ENCODE measurements around the gene KAT5.
"Not testable (repeated sequence)": the region's sequence is repeated elsewhere in the genome, so short reads cannot be mapped to it uniquely, and the experiment has no call there.

The KAT5 gene

DNA sequence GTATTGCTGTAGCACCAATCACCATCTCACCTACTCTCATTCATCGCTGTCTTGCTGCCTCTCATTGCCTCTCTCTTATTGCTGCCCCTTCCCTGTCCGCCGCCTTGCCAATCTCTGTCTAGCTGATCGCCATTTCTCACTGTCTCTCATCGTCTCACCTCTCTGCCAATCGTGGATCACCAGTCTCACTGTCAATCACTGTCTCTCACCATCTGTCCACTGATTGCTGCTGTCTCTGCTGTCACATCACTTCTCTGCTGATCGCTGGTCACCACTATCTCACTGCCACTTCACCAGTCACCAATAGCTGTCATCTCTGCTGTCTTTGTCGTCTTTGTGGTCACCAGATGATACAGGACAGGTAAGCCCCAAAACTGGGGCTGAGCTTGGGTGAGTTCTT is 29.1 kb downstream of the KAT5 start:
- no peaks in the 10 kb centered on the region for H3K27me3 ChIP-seq
- H3K4me2 ChIP-seq = no peak overlapping the region
- no peak overlapping the region for H3K9ac ChIP-seq

DNA sequence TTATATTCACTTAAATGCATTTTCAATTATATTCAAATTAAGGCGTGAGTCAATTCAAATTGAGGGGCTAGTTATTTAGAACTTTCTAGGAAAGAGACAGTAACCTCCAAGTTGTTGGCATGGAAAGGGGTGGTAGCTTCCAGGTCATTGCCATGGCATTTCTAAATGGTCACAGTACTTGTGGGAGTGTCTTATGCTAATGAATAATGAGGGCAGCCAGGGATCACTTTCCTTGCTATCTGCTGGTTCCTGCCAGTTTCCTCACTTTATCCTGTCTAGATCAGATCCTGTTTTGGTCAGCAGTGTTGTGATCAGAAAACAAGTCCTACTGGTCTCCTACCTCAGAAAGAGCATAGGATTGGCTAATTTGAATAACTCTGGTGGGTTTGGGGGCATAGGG is 30.3 kb downstream of the KAT5 start:
- peaks cover 17% of the 10 kb centered on the region for H3K9me3 ChIP-seq
- H4K20me1 ChIP-seq = no peaks in the 10 kb centered on the region
- no peak for TF ChIP-seq Cebpa-rat (IDR thresholded peaks at IDR 0.05)
- no peak overlapping the region for H3K4me3 ChIP-seq
- H3K4me2 ChIP-seq = no peak overlapping the region
- no peak overlapping the region for H3K27ac ChIP-seq
- H3K36me3 ChIP-seq = no peaks in the 10 kb centered on the region
- no peaks in the 10 kb centered on the region for H3K4me1 ChIP-seq
- H3K9ac ChIP-seq = no peak overlapping the region
- H3K27me3 ChIP-seq = no peaks in the 10 kb centered on the region

More for the DNA sequence above, 29.1 kb downstream of the KAT5 start:
- no peak overlapping the region for H3K27ac ChIP-seq
- no peaks in the 10 kb centered on the region for H3K4me1 ChIP-seq
- no peaks in the 10 kb centered on the region for H4K20me1 ChIP-seq
- peaks cover 28% of the 10 kb centered on the region for H3K9me3 ChIP-seq
- H3K36me3 ChIP-seq = no peaks in the 10 kb centered on the region
- no peak overlapping the region for H3K4me3 ChIP-seq
- TF ChIP-seq Cebpa-rat (IDR thresholded peaks at IDR 0.05) = no peak

- Histone ChIP-seq H3K27ac (no peak overlapping the region), H3K27me3 (no peaks in the 10 kb centered on the region), H3K4me1 (no peaks in the 10 kb centered on the region), H3K9ac (no peak overlapping the region), H4K20me1 (no peaks in the 10 kb centered on the region), H3K9me3 (peaks cover 4% of the 10 kb centered on the region), H3K36me3 (no peaks in the 10 kb centered on the region), H3K4me3 (no peak overlapping the region), H3K4me2 (no peak overlapping the region)
- TF ChIP-seq Cebpa-rat (IDR thresholded peaks at IDR 0.05) = no peak
Measured at GRCh38 chr11:65743681-65744025, 31.6 kb downstream of the KAT5 start.

- Histone ChIP-seq H3K27ac (no peak overlapping the region), H3K9me3 (peaks cover under 1% of the 10 kb centered on the region; the same call in 1 of the 2 replicates), H3K27me3 (no peaks in the 10 kb centered on the region), H3K9ac (no peak overlapping the region), H3K4me2 (no peak overlapping the region), H3K4me1 (no peaks in the 10 kb centered on the region), H3K4me3 (no peak overlapping the region), H3K36me3 (no peaks in the 10 kb centered on the region), H4K20me1 (no peaks in the 10 kb centered on the region)
- no peak for TF ChIP-seq Cebpa-rat (IDR thresholded peaks at IDR 0.05)
Measured at GRCh38 chr11:65744026-65744698, 32.1 kb downstream of the KAT5 start.

DNA sequence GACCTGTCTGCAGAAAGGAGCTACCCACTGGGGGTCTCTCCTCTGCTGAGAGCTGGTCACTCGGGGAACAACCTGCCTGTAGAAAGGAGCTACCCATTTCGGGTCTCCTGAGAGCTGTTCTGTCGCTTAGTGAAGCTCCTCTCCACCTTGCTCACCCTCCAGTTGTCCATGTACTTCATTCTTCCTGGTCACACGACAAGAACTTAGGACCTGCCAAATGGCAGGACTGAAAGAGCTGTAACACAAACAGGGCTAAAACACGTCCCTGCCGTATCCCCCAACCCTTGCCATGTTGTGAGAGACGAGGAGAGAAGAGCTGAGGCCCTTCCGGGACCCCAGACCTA is 32.6 kb downstream of the KAT5 start:
- Histone ChIP-seq H4K20me1 (no peaks in the 10 kb centered on the region), H3K9me3 (no peaks in the 10 kb centered on the region; the same call in 1 of the 2 replicates), H3K4me1 (no peaks in the 10 kb centered on the region), H3K36me3 (no peaks in the 10 kb centered on the region), H3K4me2 (no peak overlapping the region), H3K9ac (no peak overlapping the region), H3K4me3 (no peak overlapping the region), H3K27me3 (no peaks in the 10 kb centered on the region), H3K27ac (no peak overlapping the region)
- TF ChIP-seq Cebpa-rat (IDR thresholded peaks at IDR 0.05) = no peak

DNA sequence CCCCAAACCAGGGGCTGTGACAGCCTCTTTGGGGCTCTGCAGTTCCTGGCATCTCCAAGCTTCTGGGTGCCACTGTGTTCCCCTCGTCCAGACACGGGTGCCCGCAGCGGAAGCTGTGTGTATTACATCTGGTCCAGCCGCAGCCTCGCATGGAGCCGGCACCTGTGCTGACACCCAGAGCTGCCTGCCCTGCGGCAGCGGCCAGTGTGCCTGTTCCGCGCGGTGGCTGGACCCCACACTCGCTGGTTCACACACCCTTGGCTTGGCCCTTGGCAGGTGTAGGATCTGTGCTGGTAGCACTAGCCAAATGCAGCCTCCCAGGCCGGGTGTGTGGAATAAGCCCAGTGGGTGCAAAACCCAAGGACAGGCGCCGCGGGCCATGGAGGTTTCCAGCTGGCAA is 33.0 kb downstream of the KAT5 start:
- Histone ChIP-seq H3K9me3 (no peaks in the 10 kb centered on the region; the same call in 1 of the 2 replicates), H3K4me1 (no peaks in the 10 kb centered on the region), H4K20me1 (no peaks in the 10 kb centered on the region), H3K9ac (no peak overlapping the region), H3K27ac (no peak overlapping the region), H3K4me3 (no peak overlapping the region), H3K27me3 (no peaks in the 10 kb centered on the region), H3K36me3 (no peaks in the 10 kb centered on the region), H3K4me2 (no peak overlapping the region)
- no peak for TF ChIP-seq Cebpa-rat (IDR thresholded peaks at IDR 0.05)

- H3K4me1 ChIP-seq, H3K27me3 ChIP-seq, H3K9me3 ChIP-seq, H3K36me3 ChIP-seq, H4K20me1 ChIP-seq, H3K9ac ChIP-seq, H3K4me3 ChIP-seq, H3K4me2 ChIP-seq, H3K27ac ChIP-seq: not testable (repeated sequence)
Measured at GRCh38 chr11:65762169-65762568, 50.1 kb downstream of the KAT5 start.

GRCh38 chr11:65762816-65763215 is 50.8 kb downstream of the KAT5 start:
- H3K9me3 ChIP-seq, H4K20me1 ChIP-seq, H3K36me3 ChIP-seq, H3K27ac ChIP-seq, H3K9ac ChIP-seq, H3K4me2 ChIP-seq, H3K27me3 ChIP-seq, H3K4me1 ChIP-seq, H3K4me3 ChIP-seq: not testable (repeated sequence)

- no peak overlapping the region for H3K4me3 ChIP-seq
- H3K9me3 ChIP-seq = peaks cover 8% of the 10 kb centered on the region
- H3K36me3 ChIP-seq = peaks cover 6% of the 10 kb centered on the region; the same call in 1 of the 2 replicates
- H3K4me2 ChIP-seq = no peak overlapping the region
- peaks cover 5% of the 10 kb centered on the region; the same call in 1 of the 2 replicates for H3K4me1 ChIP-seq
- no peak overlapping the region for H3K27ac ChIP-seq
- no peak overlapping the region for H3K9ac ChIP-seq
- no peak for TF ChIP-seq Cebpa-rat (IDR thresholded peaks at IDR 0.05)
- no peaks in the 10 kb centered on the region for H4K20me1 ChIP-seq
- H3K27me3 ChIP-seq = no peaks in the 10 kb centered on the region
Measured at GRCh38 chr11:65764434-65764833, 52.4 kb downstream of the KAT5 start.

DNA sequence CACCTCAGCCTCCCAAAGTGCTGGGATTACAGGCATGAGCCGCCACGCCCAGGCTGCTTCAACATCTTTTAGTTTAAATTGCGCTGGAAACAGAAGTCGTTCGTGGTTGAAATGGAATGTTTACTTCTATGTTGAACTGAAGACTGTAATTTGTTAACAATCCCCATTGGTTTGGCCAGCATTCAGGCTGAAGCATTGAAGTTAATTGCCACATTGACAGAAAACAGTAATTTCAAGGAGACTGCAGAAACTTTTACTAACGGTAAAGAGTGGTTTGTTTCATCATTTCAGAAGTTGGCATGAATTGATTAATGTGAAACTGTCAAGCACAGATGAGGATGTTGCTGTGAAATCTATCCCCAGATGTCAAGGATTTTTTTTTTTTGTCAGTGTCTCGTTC is 54.5 kb downstream of the KAT5 start:
- Histone ChIP-seq H3K4me3 (no peak overlapping the region), H3K4me1 (peaks cover 11% of the 10 kb centered on the region), H3K27me3 (no peaks in the 10 kb centered on the region), H4K20me1 (no peaks in the 10 kb centered on the region), H3K9ac (no peak overlapping the region), H3K27ac (no peak overlapping the region), H3K9me3 (peaks cover 8% of the 10 kb centered on the region), H3K4me2 (no peak overlapping the region), H3K36me3 (peaks cover 6% of the 10 kb centered on the region; the same call in 1 of the 2 replicates)
- TF ChIP-seq Cebpa-rat (IDR thresholded peaks at IDR 0.05) = no peak

- H3K36me3 ChIP-seq = peaks cover 6% of the 10 kb centered on the region; the same call in 1 of the 2 replicates
- TF ChIP-seq Cebpa-rat (IDR thresholded peaks at IDR 0.05) = no peak
Measured at GRCh38 chr11:65767406-65767805, 55.4 kb downstream of the KAT5 start.

DNA sequence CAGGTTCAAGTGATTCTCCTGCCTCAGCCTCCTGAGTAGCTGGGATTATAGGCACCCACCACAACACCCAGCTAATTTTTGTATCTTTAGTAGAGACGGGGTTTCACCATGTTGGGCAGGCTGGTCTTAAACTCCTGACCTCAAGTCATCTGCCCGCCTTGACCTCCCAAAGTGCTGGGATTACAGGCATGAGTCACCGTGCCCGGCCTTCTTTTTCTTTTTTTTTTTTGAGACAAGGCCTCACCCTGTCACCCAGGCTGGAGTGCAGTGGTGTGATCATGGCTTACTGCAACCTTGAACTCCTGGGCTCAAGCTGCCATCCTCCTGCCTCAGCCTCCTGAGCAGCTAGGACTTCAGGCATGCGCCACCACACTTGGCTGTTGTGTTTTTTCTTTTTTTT is 55.8 kb downstream of the KAT5 start:
- H3K4me3 ChIP-seq, H3K27ac ChIP-seq, H3K9me3 ChIP-seq, H3K9ac ChIP-seq, H3K36me3 ChIP-seq, H3K4me2 ChIP-seq, H3K27me3 ChIP-seq: not testable (repeated sequence)
- Histone ChIP-seq H3K4me1 (peaks cover 11% of the 10 kb centered on the region), H4K20me1 (peaks cover 11% of the 10 kb centered on the region; the same call in 1 of the 2 replicates)

More at GRCh38 chr11:65767406-65767805, 55.4 kb downstream of the KAT5 start:
- Histone ChIP-seq H3K27me3 (no peaks in the 10 kb centered on the region), H3K9me3 (peaks cover 8% of the 10 kb centered on the region), H3K4me2 (no peak overlapping the region), H4K20me1 (peaks cover 7% of the 10 kb centered on the region; the same call in 1 of the 2 replicates), H3K27ac (no peak overlapping the region), H3K4me3 (no peak overlapping the region), H3K4me1 (peaks cover 11% of the 10 kb centered on the region), H3K9ac (no peak overlapping the region)

All from BLaER1 (cell line).